Keratinocyte (primary cell): ENCODE data around the gene TRAK2. TPM values are rescaled to one million over a fixed set of nuclear protein-coding genes. Genes with fewer than 3 reads are reported as not detected.

Experiments used
- DNase-seq: peaks from one replicate; pipeline ENCODE4 v3.0.0-alpha.2; 2011; ENCODE audit warnings: low read depth, missing footprints, low spot score
- FAIRE-seq: peaks from 2 replicates; lab custom pipeline; 2011; peaks lifted over from hg19 to GRCh38; lab: Jason Lieb, UNC
- H2AFZ ChIP-seq: 2 replicates; pipeline ENCODE4 v1.6.0; 2012; ENCODE audit warnings: low read length, control low read depth, inconsistent platforms; ENCODE audit not compliant: control insufficient read depth
- H3K27ac ChIP-seq: 2 replicates; pipeline ENCODE4 v1.5.1; 2011; ENCODE audit warnings: low read length; ENCODE audit not compliant: control insufficient read depth, insufficient read depth
- H3K27me3 ChIP-seq: 3 replicates; pipeline ENCODE4 v1.6.0; 2011; ENCODE audit warnings: low read length; ENCODE audit not compliant: control insufficient read depth, insufficient read depth; ENCODE audit errors: extremely low read depth
- H3K36me3 ChIP-seq, 2 experiments: 2 replicates in 1 of 2; 3 replicates in 1 of 2; pipeline ENCODE4 v1.5.1; 2011; ENCODE audit warnings: low read length in 2 of 2, mild to moderate bottlenecking in 1 of 2; ENCODE audit not compliant: control insufficient read depth in 2 of 2, insufficient read depth in 2 of 2; ENCODE audit errors: extremely low read depth in 1 of 2
- H3K4me1 ChIP-seq: 3 replicates; pipeline ENCODE4 v1.5.1; 2011; ENCODE audit warnings: low read length; ENCODE audit not compliant: control insufficient read depth, insufficient read depth; ENCODE audit errors: extremely low read depth
- H3K4me2 ChIP-seq: 3 replicates; pipeline ENCODE4 v1.6.0; 2011; ENCODE audit warnings: low read depth, low read length; ENCODE audit not compliant: control insufficient read depth, insufficient read depth; ENCODE audit errors: extremely low read depth
- H3K4me3 ChIP-seq, 3 experiments: fragments of 200-600 bp in 1 of 3; sonication (generic) in 1 of 3; 2 replicates in 2 of 3; 3 replicates in 1 of 3; pipeline ENCODE4 v1.5.1; 2011 to 2016; ENCODE audit warnings: low read length in 3 of 3, mild to moderate bottlenecking in 3 of 3, control low read depth in 2 of 3, inconsistent platforms in 1 of 3, low read depth in 1 of 3, mixed read lengths in 1 of 3, mixed run types in 1 of 3, moderate library complexity in 1 of 3; ENCODE audit not compliant: control insufficient read depth in 2 of 3, insufficient read depth in 2 of 3; ENCODE audit errors: extremely low read depth in 1 of 3
- H3K79me2 ChIP-seq: 2 replicates; pipeline ENCODE4 v1.6.0; 2012; ENCODE audit warnings: low read length; ENCODE audit not compliant: control insufficient read depth, insufficient read depth
- H3K9ac ChIP-seq: 3 replicates; pipeline ENCODE4 v1.6.0; 2011; ENCODE audit warnings: low read length; ENCODE audit not compliant: control insufficient read depth, insufficient read depth; ENCODE audit errors: extremely low read depth
- H3K9me1 ChIP-seq: 3 replicates; pipeline ENCODE4 v1.6.0; 2011; ENCODE audit warnings: low read length; ENCODE audit not compliant: control insufficient read depth, insufficient read depth; ENCODE audit errors: extremely low read depth
- H3K9me3 ChIP-seq: 2 replicates; pipeline ENCODE4 v1.5.1; 2012; ENCODE audit warnings: low read depth, low read length; ENCODE audit not compliant: control insufficient read depth
- H4K20me1 ChIP-seq: 3 replicates; pipeline ENCODE4 v1.6.0; 2011; ENCODE audit warnings: low read length; ENCODE audit not compliant: control insufficient read depth, insufficient read depth; ENCODE audit errors: extremely low read depth
- EZH2 ChIP-seq: IDR thresholded peaks from one replicate; pipeline ENCODE4 v1.6.1; 2012; ENCODE audit warnings: inconsistent platforms, mild to moderate bottlenecking, low read length, moderate library complexity
- dilution Hi-C: fragments of 300-500 bp; cut with MboI; formaldehyde crosslinking; loops from one replicate; pipeline ENCODE4 v1.7.0; 2020; ENCODE audit warnings: low sequenced_read_pairs; ENCODE audit not compliant: extremely low pct_ligation_motif_present
- polyA plus RNA-seq, 5 experiments: library from polyadenylated mRNA; depleted of rRNA in 3 of 5; stranded (reverse) in 3 of 5; stranded (forward) in 1 of 5; unstranded in 1 of 5; fragments of >200 nt; gene quantifications; 1 replicate in 1 of 5; 2 replicates in 3 of 5; 3 replicates in 1 of 5; pipeline versions ENCODE4 v1.2.1 to v1.2.3, GENCODE V29; 2011 to 2012; ENCODE audit warnings: missing spikeins in 2 of 5, low read depth in 1 of 5, low replicate concordance in 1 of 5
- TF ChIP-seq, protein P1 (sequence below), 3 experiments: IDR thresholded peaks in 1 of 3; conservative IDR thresholded peaks in 1 of 3; optimal IDR thresholded peaks in 1 of 3; 2 replicates in 2 of 3; 3 replicates in 1 of 3; pipeline versions ENCODE3 to v1.5.1; 2011; ENCODE audit warnings: low read length in 3 of 3, mild to moderate bottlenecking in 3 of 3, moderate library complexity in 2 of 3, control low read depth in 1 of 3, inconsistent platforms in 1 of 3; ENCODE audit not compliant: insufficient read depth in 2 of 3; ENCODE audit errors: extremely low read depth in 1 of 3

Gene TRAK2
- polyA plus RNA-seq, 1 donor (not counting 4 experiments of a cell fraction or from before 2014, with no cell fraction given), result 12.9 TPM

GRCh38 chr2:201401815-201402214, 49.4 kb downstream of the TRAK2 start:
- Histone ChIP-seq H2AFZ (no peak overlapping the region), H3K9ac (no peak overlapping the region), H3K4me3 (no peak overlapping the region), H3K9me3 (no peaks in the 10 kb centered on the region), H3K79me2 (no peaks in the 10 kb centered on the region), H3K9me1 (no peaks in the 10 kb centered on the region), H3K4me1 (peaks cover 23% of the 10 kb centered on the region), H3K27ac (no peak overlapping the region), H3K36me3 (peaks cover 0 to 8% of the 10 kb centered on the region in 2 experiments), H3K4me2 (no peak overlapping the region), H3K27me3 (no peaks in the 10 kb centered on the region), H4K20me1 (no peaks in the 10 kb centered on the region)
- dilution Hi-C loops, result no loop called here
- no peak for TF ChIP-seq EZH2
- TF ChIP-seq, protein P1, sequence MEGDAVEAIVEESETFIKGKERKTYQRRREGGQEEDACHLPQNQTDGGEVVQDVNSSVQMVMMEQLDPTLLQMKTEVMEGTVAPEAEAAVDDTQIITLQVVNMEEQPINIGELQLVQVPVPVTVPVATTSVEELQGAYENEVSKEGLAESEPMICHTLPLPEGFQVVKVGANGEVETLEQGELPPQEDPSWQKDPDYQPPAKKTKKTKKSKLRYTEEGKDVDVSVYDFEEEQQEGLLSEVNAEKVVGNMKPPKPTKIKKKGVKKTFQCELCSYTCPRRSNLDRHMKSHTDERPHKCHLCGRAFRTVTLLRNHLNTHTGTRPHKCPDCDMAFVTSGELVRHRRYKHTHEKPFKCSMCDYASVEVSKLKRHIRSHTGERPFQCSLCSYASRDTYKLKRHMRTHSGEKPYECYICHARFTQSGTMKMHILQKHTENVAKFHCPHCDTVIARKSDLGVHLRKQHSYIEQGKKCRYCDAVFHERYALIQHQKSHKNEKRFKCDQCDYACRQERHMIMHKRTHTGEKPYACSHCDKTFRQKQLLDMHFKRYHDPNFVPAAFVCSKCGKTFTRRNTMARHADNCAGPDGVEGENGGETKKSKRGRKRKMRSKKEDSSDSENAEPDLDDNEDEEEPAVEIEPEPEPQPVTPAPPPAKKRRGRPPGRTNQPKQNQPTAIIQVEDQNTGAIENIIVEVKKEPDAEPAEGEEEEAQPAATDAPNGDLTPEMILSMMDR (optimal IDR thresholded peaks at IDR 0.05 in 1 of 3, IDR thresholded peaks at IDR 0.05 in 1 of 3, conservative IDR thresholded peaks at IDR 0.05 in 1 of 3; ENCODE audit: extremely low read depth in 1 of 3, insufficient read depth in 2 of 3, low read length in 3 of 3), result no peak
- no peak for DNase-seq
- no peak for FAIRE-seq

DNA sequence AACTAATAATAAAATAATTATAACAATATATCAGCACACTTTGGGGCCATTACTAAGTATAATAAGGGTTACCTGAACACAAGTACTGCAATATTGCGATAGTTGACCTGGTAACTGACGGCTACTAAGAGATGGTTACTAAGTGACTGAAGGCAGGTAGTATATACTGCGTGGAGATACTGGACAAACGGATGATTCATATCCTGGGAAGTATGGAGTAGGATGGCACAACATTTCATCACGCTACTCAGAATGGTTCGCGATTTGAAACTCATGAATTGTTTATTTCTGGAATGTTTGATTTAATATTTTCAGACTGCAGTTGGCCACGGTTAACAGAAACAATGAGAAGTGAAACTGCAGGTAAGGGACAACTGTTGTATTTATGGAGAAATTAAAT, 54.7 kb downstream of the TRAK2 start:
- H4K20me1 ChIP-seq, result no peaks in the 10 kb centered on the region
- DNase-seq (no peak), FAIRE-seq (no peak)
- H3K4me3 ChIP-seq, result no peak overlapping the region
- H3K27me3 ChIP-seq, result no peaks in the 10 kb centered on the region
- H3K9ac ChIP-seq, result no peak overlapping the region
- H3K27ac ChIP-seq, result peak overlapping the region; percentile 39
- no peak overlapping the region for H3K4me2 ChIP-seq
- no peaks in the 10 kb centered on the region for H3K9me3 ChIP-seq
- no peak overlapping the region for H2AFZ ChIP-seq
- no peaks in the 10 kb centered on the region for H3K4me1 ChIP-seq
- no peaks in the 10 kb centered on the region for H3K79me2 ChIP-seq
- peaks cover 2 to 8% of the 10 kb centered on the region in 2 experiments for H3K36me3 ChIP-seq
- H3K9me1 ChIP-seq, result no peaks in the 10 kb centered on the region
- TF ChIP-seq, protein P1 (optimal IDR thresholded peaks at IDR 0.05 in 1 of 3, IDR thresholded peaks at IDR 0.05 in 1 of 3, conservative IDR thresholded peaks at IDR 0.05 in 1 of 3; ENCODE audit: extremely low read depth in 1 of 3, insufficient read depth in 2 of 3, low read length in 3 of 3), result no peak
- no peak for TF ChIP-seq EZH2
- dilution Hi-C loops, result no loop called here
